PC-9 (cell line): ENCODE data around the gene SNAPC2.

Experiments used
- CTCF ChIP-seq: fragments of 200-600 bp; sonication (generic); conservative IDR thresholded peaks from 2 replicates; pipeline ENCODE4 v1.6.1; 2017; ENCODE audit warnings: mixed run types, antibody characterized with exemption, mild to moderate bottlenecking, moderate library complexity
- EZH2 ChIP-seq: fragments of 200-600 bp; sonication (generic); IDR thresholded peaks from 2 replicates; pipeline ENCODE4 v1.8.0; 2017; ENCODE audit warnings: antibody characterized with exemption, low read depth

- no peak for TF ChIP-seq CTCF
- no peak for TF ChIP-seq EZH2
Measured at GRCh38 chr19:7877249-7877836, 42.8 kb upstream of the SNAPC2 start.
